Small intestine (tissue), 16 donors: ENCODE measurements around the gene VIL1. TPM values are rescaled to one million over a fixed set of nuclear protein-coding genes. Genes with fewer than 3 reads are reported as not detected.

Source experiments
- DNase-seq, 2 donors: peaks; one replicate each; pipeline versions ENCODE4 v3.0.0 to v3.0.0-alpha.2; 2013
- FAIRE-seq: peaks from 2 replicates; lab custom pipeline; 2012; peaks lifted over from hg19 to GRCh38; lab: Jason Lieb, UNC
- H3K27ac ChIP-seq, 3 donors: one replicate each; pipeline ENCODE4 v1.5.1; 2013; ENCODE audit warnings: low read length in 2 of 3, mild to moderate bottlenecking in 2 of 3, control low read depth in 1 of 3, inconsistent platforms in 1 of 3, low read depth in 1 of 3, moderate library complexity in 1 of 3
- H3K27me3 ChIP-seq, 3 donors: one replicate each; pipeline ENCODE4 v1.6.1; 2013; ENCODE audit warnings: low read length in 3 of 3, inconsistent platforms in 1 of 3; ENCODE audit not compliant: control insufficient read depth in 3 of 3, insufficient read depth in 3 of 3
- H3K36me3 ChIP-seq, 3 donors: one replicate each; pipeline ENCODE4 v1.6.1; 2013; ENCODE audit warnings: low read length in 3 of 3, inconsistent platforms in 1 of 3, low read depth in 1 of 3, mild to moderate bottlenecking in 1 of 3, moderate library complexity in 1 of 3; ENCODE audit not compliant: control insufficient read depth in 3 of 3, insufficient read depth in 2 of 3
- H3K4me1 ChIP-seq, 3 donors: one replicate each; pipeline ENCODE4 v1.6.1; 2013; ENCODE audit warnings: low read length in 2 of 3, inconsistent platforms in 1 of 3, low read depth in 1 of 3, mild to moderate bottlenecking in 1 of 3, moderate library complexity in 1 of 3; ENCODE audit not compliant: control insufficient read depth in 3 of 3, insufficient read depth in 2 of 3
- H3K4me3 ChIP-seq, 3 donors: one replicate each; pipeline ENCODE4 v1.5.1; 2013; ENCODE audit warnings: low read length in 3 of 3, control low read depth in 1 of 3, inconsistent platforms in 1 of 3, low read depth in 1 of 3, mild to moderate bottlenecking in 1 of 3, moderate library complexity in 1 of 3
- H3K9me3 ChIP-seq, 2 donors: one replicate each; pipeline ENCODE4 v1.6.1; 2013; ENCODE audit warnings: low read depth in 1 of 2, low read length in 1 of 2; ENCODE audit not compliant: control insufficient read depth in 2 of 2, insufficient read depth in 1 of 2
- WGBS, 3 donors: extraction: QIAGEN DNeasy Blood & Tissue Kit; methylation state at CpG; one replicate each; pipeline ENCODE4 v1.1.7; 2013; 5-methylcytosine and 5-hydroxymethylcytosine counted together
- long read RNA-seq, 10 donors: transcript quantifications; one replicate each; lab custom pipeline, GENCODE V29; 2026
- polyA plus RNA-seq, 4 donors: library from polyadenylated mRNA; stranded (reverse) in 3 of 4; unstranded in 1 of 4; fragments of 200-250 nt in 3 of 4; fragments of 120-200 nt in 1 of 4; gene quantifications; one replicate each; pipeline versions ENCODE4 v1.2.1 to v1.2.3, GENCODE V29; 2013
- donor health status: healthy with polysubstance abuse.
- donor health status: control.
- donor health status: control.
- donor health status: Bipolar disorder and iron deficiency.
- donor health status: healthy.

The VIL1 gene
- 100 to 1,000 TPM; 247 to 678 (median 313) TPM for polyA plus RNA-seq
- long read RNA-seq, donor 1 = 0 reads
- long read RNA-seq, donor 2, full-length matches to known transcripts = 15 of 44 reads
- long read RNA-seq, donor 2, partial matches to known transcripts = 29 of 44 reads
- long read RNA-seq, donor 2, other reads (novel, unspliced or antisense) = 0 of 44 reads
- long read RNA-seq, donor 3, full-length matches to known transcripts = 1 of 42 reads
- long read RNA-seq, donor 3, partial matches to known transcripts = 41 of 42 reads
- long read RNA-seq, donor 3, other reads (novel, unspliced or antisense) = 0 of 42 reads
- long read RNA-seq, donor 4 = 0 reads
- long read RNA-seq, donor 5, full-length matches to known transcripts = 1 of 53 reads
- long read RNA-seq, donor 5, partial matches to known transcripts = 52 of 53 reads
- long read RNA-seq, donor 5, other reads (novel, unspliced or antisense) = 0 of 53 reads
- long read RNA-seq, donor 6, full-length matches to known transcripts = 23 of 68 reads
- long read RNA-seq, donor 6, partial matches to known transcripts = 45 of 68 reads
- long read RNA-seq, donor 6, other reads (novel, unspliced or antisense) = 0 of 68 reads
- long read RNA-seq, donor 7 = 0 reads
- long read RNA-seq, donor 8 = 0 reads
- long read RNA-seq, donor 9, full-length matches to known transcripts = 2 of 2 reads
- long read RNA-seq, donor 9, partial matches to known transcripts = 0 of 2 reads
- long read RNA-seq, donor 9, other reads (novel, unspliced or antisense) = 0 of 2 reads
- long read RNA-seq, donor 10, full-length matches to known transcripts = 23 of 109 reads
- long read RNA-seq, donor 10, partial matches to known transcripts = 86 of 109 reads
- long read RNA-seq, donor 10, other reads (novel, unspliced or antisense) = 0 of 109 reads

GRCh38 chr2:218418717-218419458 lies at the start of gene VIL1:
Gene VIL1, plus strand, starts transcription at chr2:218419123. Its CDS starts 4,656 bp downstream, at chr2:218423779.
- Histone ChIP-seq H3K36me3 (peaks cover 0 to 35% (median 5%) of the 10 kb centered on the region in 3 donors), H3K27me3 (no peaks in the 10 kb centered on the region), H3K27ac (peak within 1 kb of the TSS; percentile 80 to 93 (median 81)), H3K4me1 (peaks cover 0 to 30% (median 4%) of the 10 kb centered on the region in 3 donors), H3K9me3 (no peaks in the 10 kb centered on the region), H3K4me3 (peak within 1 kb of the TSS; percentile 28 to 78 (median 69))
- FAIRE-seq (no peak), DNase-seq (peak; percentile 97 to 99)
- WGBS, 3 donors = 16 to 60% (median 32%) methylated on average over 9 of the region's 9 CpGs

- Histone ChIP-seq H3K36me3 (no peaks in the 10 kb centered on the region), H3K27ac (peak overlapping the region in 1 of 3 donors; percentile 45), H3K4me3 (no peak overlapping the region), H3K27me3 (no peaks in the 10 kb centered on the region), H3K9me3 (peaks cover 2 to 9% of the 10 kb centered on the region in 2 donors), H3K4me1 (peaks cover 0 to 13% (median 0%) of the 10 kb centered on the region in 3 donors)
- FAIRE-seq (no peak), DNase-seq (no peak)
- WGBS, 3 donors = 37 to 41% (median 41%) methylated on average over 2 of the region's 2 CpGs
These were observed 49.6 kb upstream of the VIL1 start for GRCh38 chr2:218369330-218369729.

DNA sequence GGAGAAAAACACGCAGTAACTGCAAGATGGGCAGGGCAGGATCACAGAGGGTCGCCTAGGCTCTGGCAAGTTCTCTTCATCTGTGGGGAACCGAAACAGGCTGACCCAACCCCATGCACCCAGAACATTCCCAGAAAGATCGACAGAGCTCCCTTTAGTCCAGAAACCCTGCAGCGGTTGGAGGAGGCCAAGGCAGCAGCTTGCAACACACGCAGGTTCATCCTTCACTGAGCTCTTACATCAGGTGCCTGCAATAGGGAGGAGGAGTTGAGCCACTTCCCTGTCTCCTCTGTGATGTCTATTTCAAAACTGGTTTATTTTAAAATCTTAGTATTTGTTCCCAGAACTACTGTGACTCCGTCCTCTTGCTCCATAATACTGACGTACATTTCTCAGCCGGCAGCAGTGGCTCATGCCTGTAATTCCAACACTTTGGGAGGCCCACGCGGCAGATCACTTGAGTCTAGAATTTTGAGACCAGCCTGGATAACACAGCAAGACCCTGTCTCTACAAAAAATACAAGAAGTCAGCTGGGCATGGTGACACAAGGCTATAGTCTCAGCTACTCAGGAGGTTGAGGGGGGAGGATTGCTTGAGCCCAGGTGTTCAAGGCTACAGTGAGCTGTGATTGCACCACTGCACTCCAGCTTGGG lies 48.4 kb upstream of the VIL1 start:
- Histone ChIP-seq H3K27ac (peak overlapping the region in 1 of 3 donors; percentile 87), H3K4me1 (peaks cover 0 to 13% (median 0%) of the 10 kb centered on the region in 3 donors), H3K27me3 (no peaks in the 10 kb centered on the region), H3K4me3 (no peak overlapping the region), H3K36me3 (no peaks in the 10 kb centered on the region), H3K9me3 (peaks cover 2 to 9% of the 10 kb centered on the region in 2 donors)
- WGBS, 3 donors = 73 to 88% (median 83%) methylated on average over 11 of the region's 11 CpGs
- FAIRE-seq (no peak), DNase-seq (no peak)

DNA sequence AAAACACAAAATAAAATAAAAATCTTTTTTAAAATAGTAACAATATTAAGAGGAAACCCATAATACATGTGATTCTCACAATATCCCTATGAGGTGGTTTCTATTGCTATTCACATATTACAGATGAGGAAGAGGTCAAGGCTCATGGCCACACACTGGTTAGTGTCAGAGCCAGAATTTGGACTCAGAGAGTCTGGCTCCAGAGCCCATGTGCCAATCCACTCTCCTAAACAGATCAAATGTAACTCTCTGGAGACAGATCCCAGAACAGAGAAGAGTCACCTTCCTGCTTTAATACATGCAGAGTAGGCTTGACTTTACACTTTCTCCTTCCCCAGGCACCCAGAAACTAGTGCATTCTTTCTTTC lies 47.0 kb upstream of the VIL1 start:
- no peaks in the 10 kb centered on the region for H3K36me3 ChIP-seq
- no peak for DNase-seq
- no peak overlapping the region for H3K27ac ChIP-seq
- H3K4me3 ChIP-seq = no peak overlapping the region
- H3K4me1 ChIP-seq = peaks cover 0 to 13% (median 0%) of the 10 kb centered on the region in 3 donors
- H3K9me3 ChIP-seq = peaks cover 0 to under 1% of the 10 kb centered on the region in 2 donors
- FAIRE-seq = no peak
- no peaks in the 10 kb centered on the region for H3K27me3 ChIP-seq

GRCh38 chr2:218374795-218375194 lies 44.1 kb upstream of the VIL1 start:
- DNase-seq = no peak
- Histone ChIP-seq H3K9me3 (no peaks in the 10 kb centered on the region), H3K36me3 (no peaks in the 10 kb centered on the region), H3K4me3 (no peak overlapping the region), H3K4me1 (no peaks in the 10 kb centered on the region), H3K27ac (no peak overlapping the region), H3K27me3 (no peaks in the 10 kb centered on the region)
- WGBS, 3 donors = 75 to 82% (median 80%) methylated on average over 4 of the region's 4 CpGs
- FAIRE-seq = no peak

- no peaks in the 10 kb centered on the region for H3K36me3 ChIP-seq
- 22 to 40% (median 31%) methylated on average over 2 of the region's 2 CpGs for WGBS, 3 donors
- H3K4me3 ChIP-seq = no peak overlapping the region
- DNase-seq = no peak
- no peak for FAIRE-seq
- H3K4me1 ChIP-seq = no peaks in the 10 kb centered on the region
- no peaks in the 10 kb centered on the region for H3K9me3 ChIP-seq
- H3K27ac ChIP-seq = no peak overlapping the region
- no peaks in the 10 kb centered on the region for H3K27me3 ChIP-seq
These were observed 43.7 kb upstream of the VIL1 start for GRCh38 chr2:218375212-218375611.

DNA sequence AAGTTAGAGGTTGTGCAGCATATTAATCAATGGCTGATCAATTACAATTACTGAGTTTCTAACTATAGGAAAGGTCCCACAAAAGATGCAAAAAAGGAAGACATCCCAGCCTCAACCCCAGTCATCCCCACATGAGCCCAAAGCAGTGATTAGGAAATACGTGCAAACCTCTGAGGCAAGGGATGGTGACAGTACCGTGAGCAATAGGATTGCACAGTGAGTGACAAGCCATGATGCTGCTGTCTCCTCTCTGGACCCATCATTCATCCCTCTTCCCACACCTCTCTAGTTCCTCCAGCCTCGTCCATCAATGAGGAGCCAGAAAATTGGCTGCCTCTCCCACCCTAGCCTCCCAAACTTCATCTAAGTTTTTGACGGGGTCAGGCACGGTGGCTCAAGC lies 40.9 kb upstream of the VIL1 start:
- H3K9me3 ChIP-seq = no peaks in the 10 kb centered on the region
- H3K36me3 ChIP-seq = peaks cover 0 to 2% (median 0%) of the 10 kb centered on the region in 3 donors
- no peak overlapping the region for H3K27ac ChIP-seq
- no peak overlapping the region for H3K4me3 ChIP-seq
- DNase-seq (no peak), FAIRE-seq (no peak)
- WGBS, 3 donors = 84 to 94% (median 90%) methylated on average over 5 of the region's 5 CpGs
- H3K27me3 ChIP-seq = no peaks in the 10 kb centered on the region
- no peaks in the 10 kb centered on the region for H3K4me1 ChIP-seq
